GM06990 (cell line): ENCODE measurements around the gene LAMA2.

Experiments
- DNase-seq: peaks from one replicate; pipeline ENCODE4 v3.0.0-alpha.2; 2011; ENCODE audit not compliant: insufficient read length; ENCODE audit errors: extremely low read depth
- H3K27me3 ChIP-seq: replicated peaks from 2 replicates; pipeline ENCODE4 v1.6.0; 2011; ENCODE audit warnings: low read length; ENCODE audit not compliant: control insufficient read depth, insufficient read depth
- H3K36me3 ChIP-seq: 2 replicates; pipeline ENCODE4 v1.5.1; 2011; ENCODE audit warnings: low read length; ENCODE audit not compliant: control insufficient read depth, insufficient read depth
- H3K4me3 ChIP-seq: replicated peaks from 2 replicates; pipeline ENCODE4 v1.5.1; 2011; ENCODE audit warnings: low read depth, mild to moderate bottlenecking, control low read depth, low read length
- CTCF ChIP-seq: IDR thresholded peaks from 2 replicates; pipeline ENCODE4 v1.5.1; 2011; ENCODE audit warnings: low read length, control low read depth, mild to moderate bottlenecking, inconsistent platforms; ENCODE audit not compliant: insufficient read depth, poor library complexity, severe bottlenecking

LAMA2 gene

GRCh38 chr6:129210684-129211083, 327.7 kb downstream of the LAMA2 start:
- DNase-seq, result no peak
- no peak for TF ChIP-seq CTCF

DNA sequence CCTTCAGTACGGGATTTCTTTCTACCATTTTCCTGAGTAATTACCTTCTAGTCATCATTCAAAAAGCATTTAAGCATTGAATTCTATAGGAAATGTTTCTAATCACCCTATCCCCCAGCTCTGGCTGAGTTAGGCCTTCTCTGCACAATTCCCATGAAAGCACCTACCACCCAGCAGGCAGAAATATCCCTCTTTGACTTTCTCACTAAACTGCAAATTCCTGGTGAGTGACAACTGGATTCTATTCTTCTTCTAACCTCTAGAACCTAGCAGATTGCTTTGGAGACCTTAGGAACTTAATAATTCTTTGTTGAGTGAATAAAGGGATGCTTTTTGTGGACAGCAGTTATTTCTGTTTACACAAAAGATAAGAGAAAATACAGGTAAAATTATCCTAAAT, 328.7 kb downstream of the LAMA2 start:
- Histone ChIP-seq H3K27me3 (no peaks in the 10 kb centered on the region), H3K36me3 (no peaks in the 10 kb centered on the region), H3K4me3 (no peak overlapping the region)
- DNase-seq, result no peak
- TF ChIP-seq CTCF, result no peak

More at GRCh38 chr6:129210684-129211083, 327.7 kb downstream of the LAMA2 start:
- no peaks in the 10 kb centered on the region for H3K36me3 ChIP-seq
- no peaks in the 10 kb centered on the region for H3K27me3 ChIP-seq
- no peak overlapping the region for H3K4me3 ChIP-seq

DNA sequence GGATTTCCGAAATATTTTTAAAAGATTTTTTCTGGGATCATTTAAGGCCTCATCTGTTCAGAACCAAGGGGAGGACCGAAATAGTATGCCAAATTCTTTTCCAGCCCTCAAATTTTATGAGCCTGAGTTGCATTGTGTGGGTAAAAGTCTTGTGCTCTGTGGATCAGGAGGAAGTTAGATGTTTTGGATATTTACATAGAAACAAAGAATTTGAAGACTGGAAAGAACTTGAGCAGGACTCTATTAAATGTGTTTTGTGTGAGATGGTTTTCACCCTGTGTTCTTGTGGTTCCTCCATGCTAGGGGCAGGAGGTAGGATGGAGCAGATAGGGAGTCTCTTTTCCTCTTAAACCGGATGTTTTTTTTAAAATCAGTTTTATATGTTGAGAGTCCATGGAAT, 329.1 kb downstream of the LAMA2 start:
- Histone ChIP-seq H3K4me3 (no peak overlapping the region), H3K27me3 (no peaks in the 10 kb centered on the region), H3K36me3 (no peaks in the 10 kb centered on the region)
- DNase-seq, result no peak
- TF ChIP-seq CTCF, result no peak

DNA sequence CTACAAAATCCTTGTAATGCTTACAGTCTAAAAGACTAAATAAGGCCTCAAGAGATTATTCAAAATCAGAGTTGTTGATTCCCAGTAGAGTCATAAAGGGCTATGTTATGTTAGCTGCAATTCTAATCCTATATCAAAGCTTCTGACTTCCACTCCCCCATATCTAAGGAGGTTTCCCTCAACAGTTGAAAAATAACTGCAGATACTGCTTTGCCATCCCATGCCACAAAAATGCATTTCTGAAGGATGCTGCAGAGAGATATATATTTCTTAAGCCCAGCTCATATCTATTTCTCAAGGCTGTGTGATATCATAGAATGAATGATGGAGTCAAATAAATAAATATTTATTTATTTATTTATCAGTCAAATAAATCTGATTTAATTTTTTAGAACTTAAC, 332.3 kb downstream of the LAMA2 start:
- no peak for TF ChIP-seq CTCF
- H3K36me3 ChIP-seq, result no peaks in the 10 kb centered on the region
- no peaks in the 10 kb centered on the region for H3K27me3 ChIP-seq
- DNase-seq, result no peak
- no peak overlapping the region for H3K4me3 ChIP-seq

DNA sequence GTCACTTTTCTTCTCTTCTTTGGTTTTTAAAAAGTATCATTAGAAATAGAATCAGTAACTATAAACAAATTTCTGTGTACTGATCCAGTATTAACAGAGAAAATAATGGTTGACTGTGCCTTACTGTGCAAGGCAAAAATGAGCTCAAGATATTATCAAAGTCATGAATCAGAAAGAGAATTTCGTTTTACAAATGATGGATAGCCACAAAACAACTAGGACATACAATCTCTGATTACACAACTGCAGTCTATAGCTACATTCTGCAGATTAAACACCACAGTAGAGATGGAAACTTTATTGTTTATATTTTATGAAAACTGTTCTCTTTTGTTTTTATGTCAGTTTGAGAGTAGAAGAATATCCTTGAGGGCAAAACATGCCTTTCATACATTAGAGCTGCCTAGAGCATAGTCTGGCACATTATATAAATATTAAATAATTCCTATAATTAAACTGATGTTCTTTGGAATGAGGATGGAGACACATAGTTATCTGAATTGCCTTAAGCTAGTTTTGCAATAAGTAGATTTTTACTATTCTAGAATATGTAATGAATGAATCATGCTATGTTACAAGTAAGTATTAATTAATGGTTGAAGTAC, 333.1 kb downstream of the LAMA2 start:
- no peaks in the 10 kb centered on the region for H3K27me3 ChIP-seq
- no peak for TF ChIP-seq CTCF
- no peak for DNase-seq
- H3K4me3 ChIP-seq, result no peak overlapping the region
- no peaks in the 10 kb centered on the region for H3K36me3 ChIP-seq

DNA sequence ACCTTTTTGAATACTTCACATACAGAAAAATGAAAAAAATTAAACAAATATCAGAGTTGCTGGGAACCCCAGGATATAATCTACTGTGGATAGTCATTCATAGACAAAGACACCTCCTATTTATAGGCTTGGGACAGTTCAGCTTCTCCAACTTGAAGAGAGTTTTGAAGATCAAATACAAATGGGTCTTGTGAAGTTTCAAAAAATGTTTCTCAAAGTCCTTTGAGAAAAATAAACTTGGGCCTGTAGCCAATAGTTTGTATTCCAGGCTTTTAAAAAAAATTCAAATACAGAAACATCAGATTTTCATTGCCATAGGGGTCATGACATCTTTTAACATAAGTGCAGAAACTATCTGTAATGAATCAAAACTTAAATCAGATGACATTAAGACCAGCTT, 334.8 kb downstream of the LAMA2 start:
- H3K36me3 ChIP-seq, result no peaks in the 10 kb centered on the region
- no peaks in the 10 kb centered on the region for H3K27me3 ChIP-seq
- no peak overlapping the region for H3K4me3 ChIP-seq
- no peak for DNase-seq
- TF ChIP-seq CTCF, result no peak
